Vagina (tissue), 2 donors: ENCODE measurements around the gene GAL3ST2. TPM values are rescaled to one million over a fixed set of nuclear protein-coding genes. Genes with fewer than 3 reads are reported as not detected.

Experiments
- DNase-seq, 2 donors: peaks; one replicate each; pipeline ENCODE4 v3.0.0-alpha.2; 2017; ENCODE audit errors: extremely low spot score in 2 of 2
- H3K27ac ChIP-seq: fragments of 200-600 bp; sonication (generic); one replicate; pipeline ENCODE4 v1.5.1; 2019
- H3K27me3 ChIP-seq: fragments of 200-600 bp; sonication (generic); one replicate; pipeline ENCODE4 v1.5.1; 2019
- H3K36me3 ChIP-seq, 2 donors: fragments of 200-600 bp; sonication (generic); one replicate each; pipeline ENCODE4 v1.5.1; 2017 to 2019
- H3K4me1 ChIP-seq: fragments of 200-600 bp; sonication (generic); one replicate; pipeline ENCODE4 v1.5.1; 2019
- H3K4me3 ChIP-seq, 2 donors: fragments of 200-600 bp; sonication (generic); 1 replicate in 1 of 2; 2 replicates in 1 of 2; pipeline ENCODE4 v1.5.1; 2016 to 2019
- H3K9me3 ChIP-seq: fragments of 200-600 bp; sonication (generic); one replicate; pipeline ENCODE4 v1.5.1; 2019
- POLR2A ChIP-seq, 2 donors: fragments of 450-650 bp; IDR thresholded peaks; one replicate each; pipeline ENCODE4 v1.6.1; 2017; ENCODE audit warnings: antibody characterized with exemption in 2 of 2, mild to moderate bottlenecking in 2 of 2, moderate library complexity in 2 of 2
- POLR2AphosphoS5 ChIP-seq, 2 donors: sonication (generic); formaldehyde crosslinking; IDR thresholded peaks; one replicate each; pipeline ENCODE4 v1.9.0; 2017; ENCODE audit warnings: antibody characterized with exemption in 2 of 2, mild to moderate bottlenecking in 2 of 2, low read depth in 1 of 2; ENCODE audit not compliant: insufficient read depth in 1 of 2
- intact Hi-C: fragments of 100-400 bp; cut with DNase I; formaldehyde crosslinking; loops from one replicate; pipeline ENCODE4 v1.15.1; 2023
- total RNA-seq: library from RNA; depleted of rRNA; stranded (reverse); fragments of >200 nt; gene quantifications from one replicate; pipeline ENCODE4 v1.2.3, GENCODE V29; 2016
- TF ChIP-seq, protein P1 (sequence below), 3 experiments: fragments of 450-650 bp in 2 of 3; fragments of 200-600 bp in 1 of 3; sonication (generic) in 1 of 3; IDR thresholded peaks; one replicate each; pipeline ENCODE4 v1.5.1; 2017 to 2019; ENCODE audit warnings: antibody characterized with exemption in 3 of 3, mild to moderate bottlenecking in 2 of 3, moderate library complexity in 2 of 3

GAL3ST2 gene
- total RNA-seq, 1 donor from 2014 or later = 0.98 TPM

DNA sequence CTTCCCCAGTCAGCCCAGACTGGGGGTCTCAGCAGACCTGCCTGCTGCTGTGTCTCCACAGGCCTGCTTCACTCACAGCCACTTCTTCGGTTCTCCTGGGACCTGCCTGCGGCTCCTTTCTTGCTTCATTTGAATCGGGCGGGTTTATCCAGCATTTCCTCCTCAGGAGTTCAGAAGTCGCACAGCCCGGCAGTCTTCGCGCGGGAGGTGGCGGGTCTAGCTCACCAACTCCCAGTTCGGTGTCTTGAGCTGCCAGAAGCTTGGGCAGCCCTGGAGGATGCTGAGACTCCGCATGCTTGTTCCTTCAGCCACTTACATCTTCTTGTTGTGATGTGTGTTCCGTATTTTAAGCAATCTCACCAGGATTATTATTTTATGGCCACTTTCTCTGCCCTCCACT is 31.3 kb upstream of the GAL3ST2 start:
- DNase-seq = no peak
- Histone ChIP-seq H3K4me3 (no peak overlapping the region), H3K36me3 (peaks cover 0 to 46% of the 10 kb centered on the region in 2 donors), H3K27ac (no peak overlapping the region), H3K9me3 (no peaks in the 10 kb centered on the region), H3K27me3 (no peaks in the 10 kb centered on the region), H3K4me1 (no peaks in the 10 kb centered on the region)
- TF ChIP-seq, protein P1, sequence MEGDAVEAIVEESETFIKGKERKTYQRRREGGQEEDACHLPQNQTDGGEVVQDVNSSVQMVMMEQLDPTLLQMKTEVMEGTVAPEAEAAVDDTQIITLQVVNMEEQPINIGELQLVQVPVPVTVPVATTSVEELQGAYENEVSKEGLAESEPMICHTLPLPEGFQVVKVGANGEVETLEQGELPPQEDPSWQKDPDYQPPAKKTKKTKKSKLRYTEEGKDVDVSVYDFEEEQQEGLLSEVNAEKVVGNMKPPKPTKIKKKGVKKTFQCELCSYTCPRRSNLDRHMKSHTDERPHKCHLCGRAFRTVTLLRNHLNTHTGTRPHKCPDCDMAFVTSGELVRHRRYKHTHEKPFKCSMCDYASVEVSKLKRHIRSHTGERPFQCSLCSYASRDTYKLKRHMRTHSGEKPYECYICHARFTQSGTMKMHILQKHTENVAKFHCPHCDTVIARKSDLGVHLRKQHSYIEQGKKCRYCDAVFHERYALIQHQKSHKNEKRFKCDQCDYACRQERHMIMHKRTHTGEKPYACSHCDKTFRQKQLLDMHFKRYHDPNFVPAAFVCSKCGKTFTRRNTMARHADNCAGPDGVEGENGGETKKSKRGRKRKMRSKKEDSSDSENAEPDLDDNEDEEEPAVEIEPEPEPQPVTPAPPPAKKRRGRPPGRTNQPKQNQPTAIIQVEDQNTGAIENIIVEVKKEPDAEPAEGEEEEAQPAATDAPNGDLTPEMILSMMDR (IDR thresholded peaks at IDR 0.05) = no peak
- TF ChIP-seq POLR2AphosphoS5 (IDR thresholded peaks at IDR 0.05; ENCODE audit: insufficient read depth in 1 of 2, low read depth in 1 of 2) = no peak
- TF ChIP-seq POLR2A (IDR thresholded peaks at IDR 0.05) = no peak
- intact Hi-C loops = loop anchor here (10.0 kb wide), 1 partner anchor 130 kb away; no protein-coding TSS in a partner anchor

DNA sequence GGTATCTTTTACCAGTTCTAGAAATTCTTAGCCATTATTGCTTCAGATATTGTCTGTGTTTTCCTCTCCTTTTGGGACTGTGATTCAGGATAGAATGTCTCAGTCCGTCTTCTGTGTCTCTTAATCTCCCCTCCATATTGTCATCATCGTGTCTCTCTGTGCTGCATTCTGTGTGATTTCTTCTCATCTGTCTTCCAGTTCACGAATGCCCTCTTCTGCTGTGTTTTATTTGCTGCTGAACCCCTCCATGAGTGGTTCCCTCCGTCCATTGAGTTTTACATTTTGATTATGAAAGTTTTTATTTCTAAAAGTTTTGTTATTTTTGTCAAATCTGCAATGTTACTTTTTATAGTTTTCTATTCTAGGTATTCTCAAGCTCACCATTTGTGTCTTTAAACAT is 30.5 kb upstream of the GAL3ST2 start:
- no peaks in the 10 kb centered on the region for H3K27me3 ChIP-seq
- intact Hi-C loops = loop anchor here (10.0 kb wide), 1 partner anchor 129 kb away; no protein-coding TSS in a partner anchor
- H3K4me1 ChIP-seq = no peaks in the 10 kb centered on the region
- TF ChIP-seq POLR2AphosphoS5 (IDR thresholded peaks at IDR 0.05; ENCODE audit: insufficient read depth in 1 of 2, low read depth in 1 of 2) (no peak), POLR2A (IDR thresholded peaks at IDR 0.05) (no peak)
- peaks cover 0 to 46% of the 10 kb centered on the region in 2 donors for H3K36me3 ChIP-seq
- H3K9me3 ChIP-seq = no peaks in the 10 kb centered on the region
- H3K4me3 ChIP-seq = no peak overlapping the region
- no peak overlapping the region for H3K27ac ChIP-seq
- DNase-seq = no peak

DNA sequence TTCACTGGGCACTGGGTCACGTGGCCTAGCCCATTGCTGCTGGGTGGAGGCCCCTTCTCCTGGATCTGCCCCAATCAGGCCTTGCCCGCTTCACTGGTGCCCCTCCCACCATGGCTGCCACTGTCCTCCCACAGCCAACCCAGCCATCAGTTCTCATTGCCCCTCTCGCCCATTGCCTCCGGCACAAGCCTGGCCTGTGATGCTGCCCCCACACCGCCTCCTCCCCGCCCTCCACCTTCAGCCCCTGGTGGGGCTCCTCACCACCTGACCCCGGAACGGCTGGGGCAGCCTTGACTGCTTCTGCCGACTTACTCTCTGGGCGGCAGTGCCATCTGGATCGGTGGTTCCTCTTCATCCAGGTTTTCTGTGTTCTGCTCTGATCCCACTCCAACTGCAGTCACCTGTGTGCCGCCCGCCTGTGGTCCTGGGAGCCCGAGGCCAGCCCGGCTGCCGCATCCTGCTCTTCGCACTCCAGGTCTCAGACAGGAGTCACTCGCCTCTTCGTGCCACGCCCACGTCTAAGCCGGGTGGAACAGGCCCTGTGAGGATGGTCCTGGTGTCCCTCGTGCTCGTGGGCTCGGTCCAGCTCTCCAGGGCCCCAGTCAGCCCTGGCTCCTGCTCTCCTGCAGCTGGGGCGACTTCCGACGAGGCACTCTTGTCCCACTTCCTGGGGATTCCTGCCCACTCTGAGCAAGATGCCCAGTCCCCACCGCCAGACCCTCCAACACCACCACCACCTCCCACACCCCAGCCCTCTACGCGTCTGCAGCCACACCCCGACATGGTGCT is 28.0 kb upstream of the GAL3ST2 start:
- no peak for TF ChIP-seq POLR2A (IDR thresholded peaks at IDR 0.05)
- TF ChIP-seq, protein P1 (IDR thresholded peaks at IDR 0.05) = no peak
- no peak for TF ChIP-seq POLR2AphosphoS5 (IDR thresholded peaks at IDR 0.05; ENCODE audit: insufficient read depth in 1 of 2, low read depth in 1 of 2)
- H3K4me1 ChIP-seq = no peaks in the 10 kb centered on the region
- intact Hi-C loops = loop anchor here (10.0 kb wide), 1 partner anchor 126 kb away; no protein-coding TSS in a partner anchor
- DNase-seq = no peak
- H3K27me3 ChIP-seq = no peaks in the 10 kb centered on the region
- H3K36me3 ChIP-seq = peaks cover 0 to 54% of the 10 kb centered on the region in 2 donors
- no peak overlapping the region for H3K4me3 ChIP-seq
- no peaks in the 10 kb centered on the region for H3K9me3 ChIP-seq
- no peak overlapping the region for H3K27ac ChIP-seq

DNA sequence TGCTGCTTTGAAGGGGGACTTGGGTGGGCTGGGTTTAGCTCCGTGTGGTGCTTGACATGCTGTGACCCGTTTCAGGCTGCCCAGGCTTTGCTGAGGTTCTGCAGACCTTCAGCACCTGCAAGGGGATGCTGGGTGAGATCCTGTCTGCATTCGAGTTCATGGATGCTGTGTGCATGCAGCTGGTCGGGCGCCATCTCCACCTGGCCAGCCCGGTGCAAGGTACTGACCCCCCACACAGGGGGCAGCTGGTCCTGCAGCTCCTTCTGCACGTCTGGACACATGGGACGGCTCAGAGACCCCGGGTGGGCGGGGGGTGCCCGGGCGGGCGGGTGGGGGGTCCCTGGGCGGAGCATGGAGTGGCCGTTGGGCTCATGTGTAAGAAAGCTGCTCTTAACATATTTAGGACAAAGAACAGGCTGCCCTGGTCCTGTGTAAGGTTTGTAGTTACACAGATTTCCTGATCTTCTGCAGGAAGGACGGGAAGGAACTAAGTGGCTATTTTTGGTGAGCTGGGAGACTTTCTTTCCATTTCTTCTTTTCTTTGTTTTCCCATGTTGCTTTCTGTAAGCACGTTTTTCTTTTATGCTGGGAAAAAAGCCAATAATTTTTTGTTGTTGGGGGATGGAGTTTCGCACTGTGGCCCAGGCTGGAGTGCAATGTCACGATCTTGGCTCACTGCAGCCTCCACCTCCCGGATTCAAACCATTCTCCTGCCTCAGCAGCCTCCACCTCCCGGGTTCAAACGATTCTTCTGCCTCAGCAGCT is 26.4 kb upstream of the GAL3ST2 start:
- intact Hi-C loops = no loop called here
- H3K36me3 ChIP-seq = peaks cover 0 to 49% of the 10 kb centered on the region in 2 donors
- DNase-seq = no peak

DNA sequence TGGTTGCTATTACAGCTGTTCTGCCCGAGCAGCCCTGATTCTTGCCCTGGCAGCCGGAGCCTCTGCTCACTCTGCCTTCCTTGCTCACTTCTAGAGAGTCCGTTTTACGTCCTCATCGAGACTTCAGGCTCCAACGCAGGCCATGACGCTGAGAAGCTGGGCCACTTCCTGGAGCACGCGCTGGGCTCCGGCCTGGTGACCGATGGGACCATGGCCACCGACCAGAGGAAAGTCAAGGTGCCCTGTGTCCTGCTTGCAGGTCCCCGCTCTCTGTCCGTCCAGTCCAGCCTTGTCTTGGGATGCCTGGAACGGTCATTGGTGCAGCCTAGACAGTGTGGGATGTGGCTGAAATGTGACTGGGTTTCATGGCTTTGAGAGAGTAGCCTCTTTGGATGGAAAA is 25.5 kb upstream of the GAL3ST2 start:
- intact Hi-C loops = no loop called here
- TF ChIP-seq POLR2AphosphoS5 (IDR thresholded peaks at IDR 0.05; ENCODE audit: insufficient read depth in 1 of 2, low read depth in 1 of 2) (no peak), POLR2A (IDR thresholded peaks at IDR 0.05) (no peak)
- TF ChIP-seq, protein P1 (IDR thresholded peaks at IDR 0.05) = no peak
- no peak overlapping the region for H3K27ac ChIP-seq
- no peaks in the 10 kb centered on the region for H3K4me1 ChIP-seq
- peaks cover 0 to 49% of the 10 kb centered on the region in 2 donors for H3K36me3 ChIP-seq
- H3K27me3 ChIP-seq = no peaks in the 10 kb centered on the region
- no peak for DNase-seq
- H3K4me3 ChIP-seq = no peak overlapping the region
- no peaks in the 10 kb centered on the region for H3K9me3 ChIP-seq

More for the DNA sequence above, 26.4 kb upstream of the GAL3ST2 start:
- no peak overlapping the region for H3K4me3 ChIP-seq
- H3K4me1 ChIP-seq = no peaks in the 10 kb centered on the region
- no peaks in the 10 kb centered on the region for H3K9me3 ChIP-seq
- TF ChIP-seq, protein P1 (IDR thresholded peaks at IDR 0.05) = no peak
- TF ChIP-seq POLR2AphosphoS5 (IDR thresholded peaks at IDR 0.05; ENCODE audit: insufficient read depth in 1 of 2, low read depth in 1 of 2) (no peak), POLR2A (IDR thresholded peaks at IDR 0.05) (no peak)
- no peak overlapping the region for H3K27ac ChIP-seq
- H3K27me3 ChIP-seq = no peaks in the 10 kb centered on the region
